Measurements from ENCODE around the gene WDR43.
"Not testable (repeated sequence)": the region's sequence is repeated elsewhere in the genome, so short reads cannot be mapped to it uniquely, and the experiment has no call there.

WDR43 gene

DNA sequence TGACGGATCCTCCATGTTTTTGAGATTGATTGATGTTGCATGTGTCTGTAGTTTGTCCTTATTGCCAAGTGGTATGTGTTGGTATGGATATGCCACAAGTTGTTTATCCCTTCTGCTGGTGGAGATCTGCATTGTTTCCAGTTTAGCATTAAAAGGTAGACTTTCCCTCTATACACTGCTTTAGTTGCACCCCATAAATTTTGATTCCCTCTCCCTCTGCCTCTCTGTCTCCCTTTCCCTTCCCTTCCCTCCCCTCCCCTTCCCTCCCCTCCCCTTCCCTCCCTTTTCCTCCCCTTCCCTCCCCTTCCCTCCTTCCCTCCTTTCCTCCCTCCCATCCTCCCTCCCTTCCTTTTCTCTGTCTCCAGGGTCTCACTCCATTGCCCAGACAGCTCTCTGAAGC, 68.0 kb downstream of the WDR43 start:
- Histone ChIP-seq H3K4me3 (ENCODE audit: low read length) (no peak overlapping the region), H3K27me3 (ENCODE audit: insufficient read depth, low read length) (no peaks in the 10 kb centered on the region), H3K9me3 (ENCODE audit: insufficient read depth, low read depth, low read length) (no peaks in the 10 kb centered on the region), H3K36me3 (ENCODE audit: insufficient read depth, low read length) (no peaks in the 10 kb centered on the region), H3K27ac (ENCODE audit: low read depth, low read length) (no peak overlapping the region), H3K4me1 (ENCODE audit: insufficient read depth, low read length) (no peaks in the 10 kb centered on the region), H3K9ac (ENCODE audit: low read depth, low read length) (no peak overlapping the region)
- 97% methylated on average over 1 of the region's 1 CpG for WGBS

DNA sequence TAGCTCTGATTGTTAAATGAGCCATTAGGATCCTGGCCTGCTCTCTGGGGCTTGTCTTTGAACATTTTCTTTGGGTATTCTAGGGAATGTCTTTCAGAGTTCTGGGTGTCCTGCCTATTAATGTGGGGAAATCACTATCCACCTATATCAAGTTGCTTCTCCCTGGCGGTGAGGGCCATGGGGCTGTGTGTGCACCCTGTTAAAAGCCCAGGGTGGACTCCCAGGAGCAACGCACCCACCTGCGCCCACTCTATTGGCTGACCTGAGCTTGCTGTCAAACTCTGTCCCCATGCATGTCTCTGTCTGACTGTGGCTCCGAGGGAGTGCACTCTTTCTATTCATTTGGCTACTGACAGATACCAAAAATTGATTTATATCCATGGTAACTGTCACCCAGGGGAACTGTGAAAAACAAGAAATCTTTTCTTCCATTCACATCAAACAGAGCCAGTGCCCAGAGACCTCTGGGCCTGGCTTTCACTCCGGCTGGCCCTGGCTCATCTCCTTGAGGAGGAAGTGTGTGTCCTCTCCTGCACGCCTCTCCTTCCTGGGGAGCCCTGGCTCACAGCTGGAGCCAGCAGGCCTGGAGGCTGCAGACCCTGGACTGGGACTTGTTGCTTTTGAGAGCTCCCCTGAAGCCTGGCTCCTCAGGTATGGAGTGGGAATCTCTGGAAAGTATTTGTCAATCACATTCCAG, 76.1 kb downstream of the WDR43 start:
- WGBS, result 91% methylated on average over 6 of the region's 6 CpGs
- H3K4me1 ChIP-seq (ENCODE audit: insufficient read depth, low read length), result no peaks in the 10 kb centered on the region
- H3K9ac ChIP-seq (ENCODE audit: low read depth, low read length), result no peak overlapping the region
- no peak overlapping the region for H3K27ac ChIP-seq (ENCODE audit: low read depth, low read length)
- H3K27me3 ChIP-seq (ENCODE audit: insufficient read depth, low read length), result no peaks in the 10 kb centered on the region
- no peaks in the 10 kb centered on the region for H3K36me3 ChIP-seq (ENCODE audit: insufficient read depth, low read length)
- H3K9me3 ChIP-seq (ENCODE audit: insufficient read depth, low read depth, low read length), result no peaks in the 10 kb centered on the region
- H3K4me3 ChIP-seq (ENCODE audit: low read length), result no peak overlapping the region

DNA sequence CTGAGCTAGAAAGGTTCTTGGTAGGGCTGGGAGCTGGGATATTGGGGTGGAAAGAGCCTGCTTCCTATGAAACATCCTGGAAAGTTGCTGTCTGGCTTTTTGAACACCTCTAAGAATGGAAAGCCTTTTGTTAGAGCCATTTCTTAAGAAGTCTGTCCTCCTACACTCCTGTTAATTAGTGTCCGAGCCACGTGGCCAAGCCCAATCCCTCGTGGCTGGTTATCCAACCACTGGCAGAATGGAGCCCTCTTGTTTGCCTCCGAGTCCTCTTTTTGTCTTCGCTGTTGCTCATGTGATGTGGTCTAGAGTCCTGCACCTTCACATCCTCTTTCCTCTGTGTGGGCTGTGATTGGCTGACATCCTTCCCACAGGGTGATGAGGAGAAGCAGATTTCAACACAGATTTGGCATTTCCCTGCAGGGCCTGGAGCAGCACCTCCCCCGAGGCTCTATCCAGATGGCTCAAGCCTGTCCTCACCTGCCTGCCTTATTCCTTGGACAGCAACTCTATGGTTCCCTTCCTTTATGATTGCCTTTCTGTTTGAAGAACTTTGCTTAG, 78.4 kb downstream of the WDR43 start:
- H3K27me3 ChIP-seq (ENCODE audit: insufficient read depth, low read length), result no peaks in the 10 kb centered on the region
- H3K4me3 ChIP-seq (ENCODE audit: low read length), result no peak overlapping the region
- H3K27ac ChIP-seq (ENCODE audit: low read depth, low read length), result no peak overlapping the region
- whole genome bisulfite sequencing, result 95% methylated on average over 6 of the region's 6 CpGs
- H3K36me3 ChIP-seq (ENCODE audit: insufficient read depth, low read length), result no peaks in the 10 kb centered on the region
- no peak overlapping the region for H3K9ac ChIP-seq (ENCODE audit: low read depth, low read length)
- H3K4me1 ChIP-seq (ENCODE audit: insufficient read depth, low read length), result no peaks in the 10 kb centered on the region
- H3K9me3 ChIP-seq (ENCODE audit: insufficient read depth, low read depth, low read length), result no peaks in the 10 kb centered on the region

DNA sequence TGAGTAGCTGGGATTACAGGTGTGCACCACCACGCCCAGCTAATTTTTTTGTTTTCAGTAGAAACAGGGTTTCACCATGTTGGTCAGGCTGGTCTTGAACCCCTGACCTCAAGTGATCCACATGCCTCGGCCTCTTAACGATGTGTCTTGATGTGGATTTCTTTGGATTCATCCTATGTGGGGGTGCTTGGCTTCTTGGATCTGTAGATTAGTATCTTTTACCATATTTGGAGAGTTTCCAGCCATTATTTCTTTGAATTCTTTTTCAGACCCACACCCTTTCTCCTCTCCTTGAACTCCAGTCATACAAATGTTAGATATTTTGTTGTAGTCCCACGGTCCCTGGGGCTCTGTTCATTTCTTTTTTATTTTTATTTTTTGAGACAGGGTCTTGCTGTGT, 79.8 kb downstream of the WDR43 start:
- 94% methylated on average over 3 of the region's 4 CpGs for WGBS
- no peak overlapping the region for H3K27ac ChIP-seq (ENCODE audit: low read depth, low read length)
- H3K9ac ChIP-seq (ENCODE audit: low read depth, low read length), result no peak overlapping the region
- no peaks in the 10 kb centered on the region for H3K27me3 ChIP-seq (ENCODE audit: insufficient read depth, low read length)
- no peaks in the 10 kb centered on the region for H3K4me1 ChIP-seq (ENCODE audit: insufficient read depth, low read length)
- H3K36me3 ChIP-seq (ENCODE audit: insufficient read depth, low read length), result no peaks in the 10 kb centered on the region
- H3K9me3 ChIP-seq (ENCODE audit: insufficient read depth, low read depth, low read length), result no peaks in the 10 kb centered on the region
- no peak overlapping the region for H3K4me3 ChIP-seq (ENCODE audit: low read length)

DNA sequence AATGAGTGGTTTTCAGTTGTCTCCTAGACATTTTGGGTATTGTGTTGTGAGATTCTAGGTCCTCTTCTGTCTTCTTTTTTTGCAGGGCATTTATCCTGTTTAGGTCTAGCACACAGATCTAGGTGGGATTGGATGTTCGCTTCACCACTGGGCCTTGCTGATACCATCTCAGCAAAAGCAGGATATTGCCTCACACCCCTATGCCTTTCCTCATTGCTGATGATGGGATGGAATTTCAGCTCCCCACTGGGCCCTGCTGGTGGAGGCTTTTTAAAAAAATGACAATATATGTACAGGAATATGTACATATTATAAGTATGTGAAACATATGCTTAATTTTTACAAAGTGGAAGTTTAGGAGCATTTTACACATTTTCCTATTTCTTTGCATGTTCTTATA, 81.2 kb downstream of the WDR43 start:
- Histone ChIP-seq H3K9ac (ENCODE audit: low read depth, low read length) (no peak overlapping the region), H3K9me3 (ENCODE audit: insufficient read depth, low read depth, low read length) (no peaks in the 10 kb centered on the region), H3K4me3 (ENCODE audit: low read length) (no peak overlapping the region), H3K36me3 (ENCODE audit: insufficient read depth, low read length) (no peaks in the 10 kb centered on the region), H3K27ac (ENCODE audit: low read depth, low read length) (no peak overlapping the region), H3K27me3 (ENCODE audit: insufficient read depth, low read length) (no peaks in the 10 kb centered on the region), H3K4me1 (ENCODE audit: insufficient read depth, low read length) (no peaks in the 10 kb centered on the region)
- 100% methylated on average over 1 of the region's 1 CpG for WGBS

DNA sequence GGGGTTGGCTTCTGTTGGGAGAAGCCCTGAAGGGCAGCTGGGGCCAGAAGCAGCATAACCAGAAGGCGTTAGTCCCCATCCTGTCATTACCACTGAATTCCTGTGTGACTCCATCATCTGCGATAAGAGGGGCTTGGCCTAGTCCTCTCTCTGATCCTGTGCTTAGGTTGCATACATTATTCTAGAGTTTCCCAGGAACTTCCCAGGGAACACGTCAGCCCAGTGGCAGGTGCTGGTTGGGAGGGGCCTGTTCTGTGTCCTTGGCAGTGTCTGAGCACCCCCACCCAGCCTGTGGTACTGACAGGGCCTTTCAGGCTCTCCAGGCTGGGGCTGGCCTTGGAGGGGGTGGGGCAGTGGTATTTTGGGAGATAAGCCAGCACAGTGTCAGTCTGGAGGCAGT, 82.1 kb downstream of the WDR43 start:
- H3K27ac ChIP-seq (ENCODE audit: low read depth, low read length), result no peak overlapping the region
- 84% methylated on average over 3 of the region's 3 CpGs for WGBS
- H3K36me3 ChIP-seq (ENCODE audit: insufficient read depth, low read length), result no peaks in the 10 kb centered on the region
- no peaks in the 10 kb centered on the region for H3K9me3 ChIP-seq (ENCODE audit: insufficient read depth, low read depth, low read length)
- no peaks in the 10 kb centered on the region for H3K4me1 ChIP-seq (ENCODE audit: insufficient read depth, low read length)
- H3K9ac ChIP-seq (ENCODE audit: low read depth, low read length), result no peak overlapping the region
- no peak overlapping the region for H3K4me3 ChIP-seq (ENCODE audit: low read length)
- no peaks in the 10 kb centered on the region for H3K27me3 ChIP-seq (ENCODE audit: insufficient read depth, low read length)

DNA sequence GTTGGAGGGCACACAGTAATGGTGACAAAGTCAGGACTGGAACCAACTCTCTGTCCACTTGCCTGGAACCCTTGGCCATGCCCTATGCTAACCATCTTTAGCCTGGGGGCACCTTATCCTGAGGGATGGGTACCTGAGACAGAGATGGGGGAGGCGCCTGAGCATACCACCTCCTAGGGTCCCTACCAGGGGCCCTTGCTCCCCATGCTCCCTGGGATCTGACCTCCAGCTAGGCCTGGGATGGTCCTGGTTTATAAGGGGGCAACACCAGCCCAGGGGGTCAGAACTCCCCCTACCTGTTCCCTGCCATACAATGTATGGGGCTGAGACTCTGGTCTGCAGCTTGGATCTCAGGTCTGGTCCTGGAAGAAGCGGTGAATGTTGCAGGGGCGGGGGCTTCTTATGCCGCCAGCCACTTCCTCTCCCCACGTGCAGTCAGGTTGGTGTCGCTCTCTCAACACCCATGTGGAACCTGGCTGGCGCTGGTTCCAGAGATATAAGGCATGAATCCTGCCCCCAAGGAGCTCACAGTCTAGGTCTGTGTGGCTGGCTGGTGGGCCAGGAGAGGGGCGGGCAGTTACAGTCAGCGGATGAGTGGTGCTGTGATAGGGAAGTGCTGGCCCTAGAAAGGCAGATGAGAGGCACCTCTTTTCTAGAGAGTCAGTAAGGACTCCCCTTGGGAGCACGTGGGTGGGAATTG, 82.9 kb downstream of the WDR43 start:
- no peaks in the 10 kb centered on the region for H3K27me3 ChIP-seq (ENCODE audit: insufficient read depth, low read length)
- H3K27ac ChIP-seq (ENCODE audit: low read depth, low read length), result no peak overlapping the region
- no peaks in the 10 kb centered on the region for H3K4me1 ChIP-seq (ENCODE audit: insufficient read depth, low read length)
- no peak overlapping the region for H3K4me3 ChIP-seq (ENCODE audit: low read length)
- H3K9ac ChIP-seq (ENCODE audit: low read depth, low read length), result no peak overlapping the region
- no peaks in the 10 kb centered on the region for H3K9me3 ChIP-seq (ENCODE audit: insufficient read depth, low read depth, low read length)
- WGBS, result 87% methylated on average over 10 of the region's 10 CpGs
- no peaks in the 10 kb centered on the region for H3K36me3 ChIP-seq (ENCODE audit: insufficient read depth, low read length)

DNA sequence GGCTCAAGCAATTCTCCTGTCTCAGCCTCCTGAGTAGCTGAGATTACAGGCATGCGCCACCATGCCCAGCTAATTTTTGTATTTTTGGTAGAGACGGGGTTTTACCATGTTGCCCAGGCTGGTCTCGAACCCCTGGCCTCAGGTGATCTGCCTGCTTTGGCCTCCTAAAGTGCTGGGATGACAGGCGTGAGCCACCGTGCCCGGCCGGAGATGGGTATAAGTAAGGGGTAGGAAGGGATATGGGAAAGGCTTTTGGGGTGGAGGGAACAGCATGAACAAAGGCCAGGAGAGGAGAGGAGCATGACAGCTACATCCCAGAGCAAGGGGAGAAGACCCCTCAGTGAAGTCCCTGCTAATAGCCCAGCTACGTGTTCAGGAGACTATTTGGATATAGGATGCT, 83.5 kb downstream of the WDR43 start:
- not testable (repeated sequence) for H3K27me3 ChIP-seq (ENCODE audit: insufficient read depth, low read length); H3K27ac ChIP-seq (ENCODE audit: low read depth, low read length); H3K9ac ChIP-seq (ENCODE audit: low read depth, low read length); H3K4me3 ChIP-seq (ENCODE audit: low read length); H3K36me3 ChIP-seq (ENCODE audit: insufficient read depth, low read length); H3K4me1 ChIP-seq (ENCODE audit: insufficient read depth, low read length); H3K9me3 ChIP-seq (ENCODE audit: insufficient read depth, low read depth, low read length)
- 94% methylated on average over 8 of the region's 8 CpGs for WGBS

DNA sequence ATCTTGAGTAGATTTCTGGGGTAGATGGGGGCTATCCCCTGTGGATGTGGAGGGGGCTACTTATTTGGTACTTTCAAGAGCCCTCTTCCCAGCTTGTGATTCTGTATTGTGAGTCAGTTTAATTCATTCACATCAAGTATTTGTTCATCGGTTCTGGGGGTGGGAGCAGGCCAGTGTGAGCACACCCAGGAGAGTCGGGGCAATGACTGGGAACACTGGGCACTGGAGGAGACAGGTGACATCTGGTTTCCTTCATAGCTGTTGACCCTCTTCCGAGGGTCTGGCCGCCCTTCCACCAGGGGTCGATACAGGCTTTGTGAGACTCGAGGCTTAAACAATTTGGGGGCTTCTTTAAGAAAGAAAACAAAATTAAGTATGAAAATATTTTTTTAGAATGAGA, 84.1 kb downstream of the WDR43 start:
- Histone ChIP-seq H3K9me3 (ENCODE audit: insufficient read depth, low read depth, low read length) (no peaks in the 10 kb centered on the region), H3K4me1 (ENCODE audit: insufficient read depth, low read length) (no peaks in the 10 kb centered on the region), H3K9ac (ENCODE audit: low read depth, low read length) (no peak overlapping the region), H3K27ac (ENCODE audit: low read depth, low read length) (no peak overlapping the region), H3K27me3 (ENCODE audit: insufficient read depth, low read length) (no peaks in the 10 kb centered on the region), H3K4me3 (ENCODE audit: low read length) (no peak overlapping the region), H3K36me3 (ENCODE audit: insufficient read depth, low read length) (no peaks in the 10 kb centered on the region)
- WGBS, result 81% methylated on average over 6 of the region's 6 CpGs

DNA sequence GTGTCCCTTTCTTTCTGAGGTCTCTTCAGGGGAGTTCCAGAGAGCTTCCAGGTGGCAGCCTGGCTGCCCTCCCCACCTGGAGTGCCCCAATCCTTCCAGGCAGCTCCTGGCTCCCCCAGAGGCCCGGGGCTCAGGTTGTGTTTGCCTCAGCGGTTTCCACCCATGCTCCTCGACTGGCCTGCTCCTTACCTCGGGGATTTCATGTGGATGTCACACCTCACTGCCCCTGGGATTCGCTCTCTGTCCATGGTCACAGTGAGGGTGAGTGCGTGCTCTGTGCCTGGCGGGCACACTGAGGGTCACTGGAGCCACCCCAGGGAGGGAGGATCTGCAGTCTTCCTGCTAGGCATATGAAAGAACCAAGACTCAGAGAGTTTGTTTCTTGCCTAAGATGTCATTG, 84.6 kb downstream of the WDR43 start:
- Histone ChIP-seq H3K4me3 (ENCODE audit: low read length) (no peak overlapping the region), H3K4me1 (ENCODE audit: insufficient read depth, low read length) (no peaks in the 10 kb centered on the region), H3K9me3 (ENCODE audit: insufficient read depth, low read depth, low read length) (no peaks in the 10 kb centered on the region), H3K36me3 (ENCODE audit: insufficient read depth, low read length) (no peaks in the 10 kb centered on the region), H3K9ac (ENCODE audit: low read depth, low read length) (no peak overlapping the region), H3K27ac (ENCODE audit: low read depth, low read length) (no peak overlapping the region), H3K27me3 (ENCODE audit: insufficient read depth, low read length) (no peaks in the 10 kb centered on the region)
- WGBS, result 80% methylated on average over 7 of the region's 7 CpGs

DNA sequence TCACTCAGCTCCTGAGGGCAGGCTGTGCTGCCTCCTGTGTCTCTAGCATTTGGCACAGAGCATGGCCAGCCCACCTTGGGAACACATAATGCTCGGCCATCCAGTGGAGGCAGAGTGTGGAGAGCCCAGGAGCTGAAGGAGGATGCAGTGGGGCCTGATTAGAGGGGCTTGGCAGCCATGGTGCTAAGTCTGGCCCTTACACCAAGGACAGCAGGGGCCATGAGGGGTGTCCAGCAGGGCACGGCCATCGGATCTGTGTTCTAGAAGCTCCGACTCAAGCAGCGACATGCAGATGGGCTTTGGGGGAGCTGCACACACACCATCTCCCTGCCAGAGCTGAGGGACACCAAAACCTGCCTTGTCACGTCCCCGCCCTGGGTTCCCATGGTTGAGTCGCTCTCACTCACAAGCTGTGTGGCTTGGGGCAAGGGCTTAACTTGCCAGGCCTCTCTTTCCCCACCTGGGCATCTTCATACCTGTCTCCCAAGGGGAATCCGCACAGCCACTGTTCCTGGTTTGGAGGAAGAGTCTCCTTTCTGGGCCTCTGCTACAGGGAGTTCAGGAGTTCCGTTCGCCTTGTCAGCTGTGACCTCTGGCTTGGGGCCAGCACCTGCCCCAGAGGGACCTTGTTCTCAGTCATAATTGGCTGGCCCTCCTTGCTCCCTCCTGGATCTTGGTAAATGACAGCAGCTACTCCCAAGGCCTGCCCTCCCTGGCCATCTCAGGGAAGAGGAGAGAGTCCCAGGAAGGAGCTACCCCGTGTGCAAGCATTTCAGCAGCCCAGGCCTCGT, 85.3 kb downstream of the WDR43 start:
- no peaks in the 10 kb centered on the region for H3K36me3 ChIP-seq (ENCODE audit: insufficient read depth, low read length)
- H3K4me3 ChIP-seq (ENCODE audit: low read length), result no peak overlapping the region
- no peaks in the 10 kb centered on the region for H3K4me1 ChIP-seq (ENCODE audit: insufficient read depth, low read length)
- 0 out of 2 replicates have a peak overlapping the region, but pooled peaks have one; percentile 2 for H3K9ac ChIP-seq (ENCODE audit: low read depth, low read length)
- 80% methylated on average over 13 of the region's 13 CpGs for WGBS
- no peaks in the 10 kb centered on the region for H3K27me3 ChIP-seq (ENCODE audit: insufficient read depth, low read length)
- H3K27ac ChIP-seq (ENCODE audit: low read depth, low read length), result no peak overlapping the region
- no peaks in the 10 kb centered on the region for H3K9me3 ChIP-seq (ENCODE audit: insufficient read depth, low read depth, low read length)

All from HUES64 (cell line).